Mesendoderm (in vitro differentiated cells): ENCODE results near the gene DKC1. TPM values are rescaled to one million over a fixed set of nuclear protein-coding genes. Genes with fewer than 3 reads are reported as not detected.

Source experiments
- DNase-seq: peaks from one replicate; pipeline ENCODE4 v3.0.0; 2013
- H2AK5ac ChIP-seq: 2 replicates; pipeline ENCODE4 v1.6.1; 2013; ENCODE audit warnings: low read length, inconsistent platforms
- H2BK120ac ChIP-seq: 2 replicates; pipeline ENCODE4 v1.6.1; 2013; ENCODE audit warnings: low read depth, mild to moderate bottlenecking, low read length, moderate library complexity, mixed read lengths
- H2BK15ac ChIP-seq: replicated peaks from 2 replicates; pipeline ENCODE4 v1.6.1; 2013; ENCODE audit warnings: low read depth, mild to moderate bottlenecking, moderate library complexity
- H2BK5ac ChIP-seq: 2 replicates; pipeline ENCODE4 v1.6.1; 2013; ENCODE audit warnings: low read length, inconsistent platforms
- H3K18ac ChIP-seq: 2 replicates; pipeline ENCODE4 v1.6.1; 2013; ENCODE audit warnings: mild to moderate bottlenecking, low read length, mixed read lengths
- H3K23ac ChIP-seq: one replicate; pipeline ENCODE4 v1.6.1; 2013; ENCODE audit warnings: low read length
- H3K27ac ChIP-seq: 2 replicates; pipeline ENCODE4 v1.5.1; 2013; ENCODE audit warnings: low read depth, mild to moderate bottlenecking, inconsistent platforms, low read length, moderate library complexity
- H3K27me3 ChIP-seq: 2 replicates; pipeline ENCODE4 v1.6.1; 2013; ENCODE audit warnings: low read length, control low read depth, mild to moderate bottlenecking, inconsistent platforms; ENCODE audit not compliant: insufficient read depth, poor library complexity
- H3K36me3 ChIP-seq: 2 replicates; pipeline ENCODE4 v1.6.1; 2013; ENCODE audit warnings: low read length, inconsistent platforms; ENCODE audit not compliant: control insufficient read depth, insufficient read depth
- H3K4ac ChIP-seq: one replicate; pipeline ENCODE4 v1.6.1; 2013; ENCODE audit warnings: low read depth, mild to moderate bottlenecking, low read length, moderate library complexity
- H3K4me1 ChIP-seq: 2 replicates; pipeline ENCODE4 v1.6.1; 2013; ENCODE audit warnings: low read depth, low read length, inconsistent platforms; ENCODE audit not compliant: control insufficient read depth
- H3K4me2 ChIP-seq: 2 replicates; pipeline ENCODE4 v1.6.1; 2013; ENCODE audit warnings: low read length
- H3K4me3 ChIP-seq: 2 replicates; pipeline ENCODE4 v1.5.1; 2013; ENCODE audit warnings: mild to moderate bottlenecking, low read length
- H3K56ac ChIP-seq: one replicate; pipeline ENCODE4 v1.6.1; 2013; ENCODE audit warnings: low read length
- H3K79me1 ChIP-seq: 2 replicates; pipeline ENCODE4 v1.6.1; 2013; ENCODE audit warnings: low read length, inconsistent platforms
- H3K79me2 ChIP-seq: 2 replicates; pipeline ENCODE4 v1.6.1; 2013; ENCODE audit warnings: mild to moderate bottlenecking, low read length; ENCODE audit not compliant: control insufficient read depth, insufficient read depth
- H3K9ac ChIP-seq: 2 replicates; pipeline ENCODE4 v1.6.1; 2013; ENCODE audit warnings: low read length, inconsistent platforms
- H4K5ac ChIP-seq: one replicate; pipeline ENCODE4 v1.6.1; 2013; ENCODE audit warnings: low read length
- H4K8ac ChIP-seq: one replicate; pipeline ENCODE4 v1.6.1; 2013; ENCODE audit warnings: low read depth, mild to moderate bottlenecking, control low read depth, low read length, moderate library complexity
- WGBS: extraction: QIAGEN DNeasy Blood & Tissue Kit; methylation state at CpG from one replicate; pipeline ENCODE4 v1.1.7; 2013; ENCODE audit warnings: low lambda C conversion rate, missing lambda C conversion rate; ENCODE audit not compliant: insufficient coverage; ENCODE audit errors: extremely low coverage; 5-methylcytosine and 5-hydroxymethylcytosine counted together
- polyA plus RNA-seq, 2 experiments: library from polyadenylated mRNA; stranded (reverse); fragments of 200-250 nt; gene quantifications; one replicate each; pipeline ENCODE4 v1.2.3, GENCODE V29; 2013

DKC1 gene
- 191 TPM for polyA plus RNA-seq (2013, experiment 1 of 2)
- 182 TPM for polyA plus RNA-seq (2013, experiment 2 of 2)

DNA sequence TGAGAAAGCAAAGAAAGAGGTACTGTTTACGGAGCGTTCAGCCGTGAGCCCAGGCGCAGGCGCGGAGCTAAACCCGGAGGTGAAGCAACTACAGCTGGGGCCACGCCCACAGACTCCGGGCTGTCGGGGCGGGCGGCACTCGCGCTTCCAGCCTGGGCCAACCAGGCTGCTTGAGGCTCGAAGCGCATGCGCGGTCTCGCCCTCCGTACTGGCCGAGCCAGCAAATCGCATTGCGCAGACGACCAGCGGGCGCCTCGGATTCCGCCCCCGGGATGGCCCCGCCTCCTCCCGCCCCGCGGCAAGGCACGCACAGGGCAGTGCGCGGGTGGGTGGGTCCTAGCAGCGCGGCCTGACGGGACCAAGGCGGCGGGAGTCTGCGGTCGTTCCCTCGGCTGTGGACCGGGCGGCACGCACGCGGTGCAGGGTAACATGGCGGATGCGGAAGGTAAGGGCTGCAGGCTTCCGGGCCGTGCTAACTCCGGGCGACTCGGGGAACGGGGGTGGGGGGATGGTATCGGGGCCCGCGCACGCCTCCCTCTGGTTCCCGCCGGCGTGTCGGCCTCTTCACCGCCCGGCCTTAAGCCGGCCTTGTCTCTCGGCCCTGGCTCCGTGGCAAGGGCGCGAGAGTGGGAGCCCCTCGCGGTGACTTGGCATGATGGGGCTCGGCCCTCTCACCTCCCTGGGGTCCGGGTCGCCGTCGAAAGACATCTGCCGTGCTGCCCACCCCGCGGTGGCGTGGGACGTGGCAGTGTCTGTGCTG is at the start of gene DKC1:
TSS of gene DKC1 (plus strand) at position 328 of the 760 bp plus-strand sequence. CDS start at position 430, 102 bp downstream.
- no CpG with 5 or more reads among the region's 84 CpGs for WGBS
- DNase-seq, result peak; percentile 97
- peak within 1 kb of the TSS; percentile 66 for H3K23ac ChIP-seq
- H3K36me3 ChIP-seq, result peaks cover 15% of the 10 kb centered on the region
- peak within 1 kb of the TSS; percentile 75 for H3K4me2 ChIP-seq
- H4K5ac ChIP-seq, result no peak within 1 kb of the TSS
- peaks cover 26% of the 10 kb centered on the region for H3K79me2 ChIP-seq
- peak within 1 kb of the TSS; percentile 97 for H3K4ac ChIP-seq
- no peaks in the 10 kb centered on the region for H3K4me1 ChIP-seq
- peak within 1 kb of the TSS; percentile 85 for H3K18ac ChIP-seq
- H3K56ac ChIP-seq, result peak within 1 kb of the TSS; percentile 89
- H4K8ac ChIP-seq, result peak within 1 kb of the TSS; percentile 13
- H2BK15ac ChIP-seq, result no peak within 1 kb of the TSS
- no peaks in the 10 kb centered on the region for H3K27me3 ChIP-seq
- H3K27ac ChIP-seq, result peak within 1 kb of the TSS; percentile 81
- H2BK5ac ChIP-seq, result peak within 1 kb of the TSS; percentile 93
- H3K79me1 ChIP-seq, result no peaks in the 10 kb centered on the region
- H2BK120ac ChIP-seq, result no peak within 1 kb of the TSS
- H2AK5ac ChIP-seq, result no peak within 1 kb of the TSS
- peak within 1 kb of the TSS; percentile 94 for H3K9ac ChIP-seq
- H3K4me3 ChIP-seq, result peak within 1 kb of the TSS; percentile 88

DNA sequence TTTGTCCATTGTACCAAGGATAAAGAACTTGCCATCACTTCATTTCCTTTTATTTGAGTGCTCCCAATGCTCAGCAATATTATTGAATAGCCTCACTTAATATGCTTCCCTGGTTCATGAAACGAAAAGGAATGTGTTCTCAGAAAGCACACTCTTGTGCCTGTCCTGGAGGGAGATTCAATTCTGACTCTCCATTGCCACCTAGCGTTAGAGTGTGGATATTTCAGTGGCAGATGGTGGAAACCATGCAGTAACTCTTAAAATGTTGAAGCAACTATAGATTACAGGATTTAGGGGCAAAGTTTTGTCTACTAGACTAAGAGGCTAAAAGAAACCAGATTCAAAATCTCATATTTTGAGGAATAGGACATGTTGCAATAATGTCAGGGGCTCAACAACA is 47.7 kb upstream of the DKC1 start:
- no peak overlapping the region for H3K4me2 ChIP-seq
- H3K23ac ChIP-seq, result no peak overlapping the region
- H3K9ac ChIP-seq, result no peak overlapping the region
- no peak overlapping the region for H2BK120ac ChIP-seq
- no CpG with 5 or more reads among the region's 2 CpGs for WGBS
- H3K4ac ChIP-seq, result no peak overlapping the region
- H4K5ac ChIP-seq, result no peak overlapping the region
- no peaks in the 10 kb centered on the region for H3K36me3 ChIP-seq
- no peak overlapping the region for H2BK5ac ChIP-seq
- H3K18ac ChIP-seq, result no peak overlapping the region
- no peak overlapping the region for H2BK15ac ChIP-seq
- H3K27me3 ChIP-seq, result no peaks in the 10 kb centered on the region
- H3K4me1 ChIP-seq, result no peaks in the 10 kb centered on the region
- H3K79me1 ChIP-seq, result no peaks in the 10 kb centered on the region
- no peaks in the 10 kb centered on the region for H3K79me2 ChIP-seq
- H3K27ac ChIP-seq, result no peak overlapping the region
- DNase-seq, result peak; percentile 44
- H2AK5ac ChIP-seq, result no peak overlapping the region
- H3K56ac ChIP-seq, result no peak overlapping the region
- no peak overlapping the region for H4K8ac ChIP-seq
- H3K4me3 ChIP-seq, result no peak overlapping the region

DNA sequence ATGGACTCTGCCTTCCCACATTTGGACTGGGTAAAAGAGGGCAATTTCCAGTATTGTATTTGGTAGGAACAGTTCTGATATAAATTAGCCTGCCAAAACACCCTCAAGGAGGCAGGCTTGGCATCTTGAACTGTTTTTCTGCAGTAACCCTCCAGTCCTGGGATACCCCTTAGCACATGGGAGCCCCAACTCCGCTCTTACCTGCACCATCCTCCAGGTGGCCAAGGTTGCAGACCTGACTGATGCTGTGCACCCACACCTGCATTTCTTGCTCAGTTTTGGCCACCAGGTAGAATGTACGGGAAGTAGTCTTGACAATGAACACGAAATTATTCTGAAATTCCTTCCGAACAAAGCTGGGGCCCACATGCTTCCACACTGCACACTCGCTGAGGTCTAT is 46.8 kb upstream of the DKC1 start:
- Histone ChIP-seq H3K4me1 (no peaks in the 10 kb centered on the region), H3K23ac (no peak overlapping the region)

DNA sequence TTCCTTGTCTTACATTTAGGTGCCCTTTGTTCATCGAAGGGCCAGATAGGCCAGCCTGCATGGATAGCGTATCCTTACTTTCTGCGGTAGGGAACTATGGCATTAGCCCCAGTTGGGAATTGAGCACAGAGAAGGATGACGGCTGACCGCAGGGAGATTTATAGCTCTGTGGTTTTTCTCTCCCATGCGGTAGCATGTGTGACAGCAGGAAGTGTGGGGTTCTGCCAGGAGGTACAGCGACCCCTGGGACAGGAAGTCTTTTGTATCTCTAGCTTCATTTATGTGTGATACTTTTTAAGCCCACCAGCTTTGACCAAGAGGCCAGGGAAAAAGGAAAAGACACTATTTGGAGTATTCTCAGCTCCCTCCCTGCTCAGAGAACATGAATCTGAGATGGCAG is 44.8 kb upstream of the DKC1 start:
- Histone ChIP-seq H3K79me2 (no peaks in the 10 kb centered on the region), H3K27me3 (no peaks in the 10 kb centered on the region), H3K4me2 (no peak overlapping the region), H3K4ac (no peak overlapping the region), H3K18ac (no peak overlapping the region), H3K9ac (no peak overlapping the region), H3K4me1 (no peaks in the 10 kb centered on the region), H4K8ac (no peak overlapping the region), H3K23ac (no peak overlapping the region), H3K27ac (no peak overlapping the region), H4K5ac (no peak overlapping the region), H3K79me1 (no peaks in the 10 kb centered on the region), H2BK120ac (no peak overlapping the region), H3K36me3 (no peaks in the 10 kb centered on the region), H2BK5ac (no peak overlapping the region), H3K56ac (no peak overlapping the region), H2AK5ac (no peak overlapping the region), H2BK15ac (no peak overlapping the region), H3K4me3 (no peak overlapping the region)
- no CpG with 5 or more reads among the region's 7 CpGs for WGBS
- DNase-seq, result no peak

More for the DNA sequence above, 46.8 kb upstream of the DKC1 start:
- H4K5ac ChIP-seq, result no peak overlapping the region
- no peak overlapping the region for H3K4me3 ChIP-seq
- H3K18ac ChIP-seq, result no peak overlapping the region
- H3K4ac ChIP-seq, result no peak overlapping the region
- WGBS, result no CpG with 5 or more reads among the region's 5 CpGs
- no peak overlapping the region for H3K9ac ChIP-seq
- no peaks in the 10 kb centered on the region for H3K36me3 ChIP-seq
- H2BK15ac ChIP-seq, result no peak overlapping the region
- H2BK5ac ChIP-seq, result no peak overlapping the region
- H4K8ac ChIP-seq, result no peak overlapping the region
- H3K4me2 ChIP-seq, result no peak overlapping the region
- no peaks in the 10 kb centered on the region for H3K79me1 ChIP-seq
- H3K27me3 ChIP-seq, result no peaks in the 10 kb centered on the region
- H3K27ac ChIP-seq, result no peak overlapping the region
- DNase-seq, result no peak
- H2BK120ac ChIP-seq, result no peak overlapping the region
- no peaks in the 10 kb centered on the region for H3K79me2 ChIP-seq
- H3K56ac ChIP-seq, result no peak overlapping the region
- H2AK5ac ChIP-seq, result no peak overlapping the region

DNA sequence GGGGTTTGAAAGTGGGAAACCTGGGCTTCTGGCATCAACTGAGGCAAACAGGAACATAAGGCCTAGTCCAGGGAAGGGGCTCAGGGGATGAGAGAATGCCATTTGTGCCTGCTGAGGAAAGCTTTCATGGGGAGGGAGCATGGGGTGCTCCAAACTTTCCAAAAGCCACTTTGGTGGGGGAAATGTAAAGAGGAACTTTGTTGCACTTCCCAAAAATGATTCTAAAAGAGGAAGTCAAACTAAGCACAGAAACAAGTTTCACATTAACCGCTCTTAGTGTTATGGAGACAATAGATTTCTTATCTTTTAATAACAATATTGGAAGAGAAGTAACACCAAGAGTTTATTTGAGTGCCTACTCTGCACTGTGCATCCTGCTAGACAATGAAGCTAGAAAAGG is 44.0 kb upstream of the DKC1 start:
- Histone ChIP-seq H4K5ac (no peak overlapping the region), H3K27me3 (no peaks in the 10 kb centered on the region), H3K79me2 (no peaks in the 10 kb centered on the region), H2BK120ac (no peak overlapping the region), H3K27ac (no peak overlapping the region), H3K4ac (no peak overlapping the region), H2BK15ac (no peak overlapping the region), H3K9ac (no peak overlapping the region), H3K56ac (no peak overlapping the region), H2AK5ac (no peak overlapping the region), H3K79me1 (no peaks in the 10 kb centered on the region), H3K23ac (no peak overlapping the region), H4K8ac (no peak overlapping the region), H3K36me3 (no peaks in the 10 kb centered on the region), H2BK5ac (no peak overlapping the region), H3K4me3 (no peak overlapping the region), H3K4me2 (no peak overlapping the region), H3K4me1 (no peaks in the 10 kb centered on the region), H3K18ac (no peak overlapping the region)
- WGBS, result no CpG with 5 or more reads among the region's 1 CpG
- no peak for DNase-seq
